Thoracic aorta (tissue), 2 donors: ENCODE results near the gene CACUL1. TPM values are rescaled to one million over a fixed set of nuclear protein-coding genes. Genes with fewer than 3 reads are reported as not detected.

ENCODE experiments used
- ATAC-seq: fragments of 150-250 bp; one replicate; pipeline ENCODE4 v1.8.0; 2017; ENCODE audit warnings: low read depth; ENCODE audit not compliant: insufficient number of reproducible peaks, low FRiP score
- DNase-seq: peaks from one replicate; pipeline ENCODE4 v3.0.0-alpha.2; 2020; ENCODE audit warnings: low spot score
- H3K27ac ChIP-seq, 2 donors: fragments of 200-600 bp; sonication (generic); 1 replicate in 1 of 2; 2 replicates in 1 of 2; pipeline ENCODE4 v1.5.1; 2016; ENCODE audit warnings: mild to moderate bottlenecking in 2 of 2, moderate library complexity in 2 of 2
- H3K27me3 ChIP-seq: fragments of 200-600 bp; sonication (generic); replicated peaks from 2 replicates; pipeline ENCODE4 v1.6.0; 2016; ENCODE audit warnings: mild to moderate bottlenecking; ENCODE audit not compliant: insufficient read depth
- H3K36me3 ChIP-seq: fragments of 200-600 bp; sonication (generic); one replicate; pipeline ENCODE4 v1.5.1; 2016
- H3K4me1 ChIP-seq, 2 donors: fragments of 200-600 bp; sonication (generic); 1 replicate in 1 of 2; 2 replicates in 1 of 2; pipeline versions ENCODE4 v1.5.1 to v1.6.0; 2016; ENCODE audit warnings: low read depth in 2 of 2, mild to moderate bottlenecking in 1 of 2; ENCODE audit not compliant: control insufficient read depth in 1 of 2
- H3K4me3 ChIP-seq: fragments of 200-600 bp; sonication (generic); 2 replicates; pipeline ENCODE4 v1.5.1; 2016; ENCODE audit warnings: mild to moderate bottlenecking
- H3K9me3 ChIP-seq: fragments of 200-600 bp; sonication (generic); 2 replicates; pipeline ENCODE4 v1.5.1; 2016
- CTCF ChIP-seq: fragments of 200-600 bp; sonication (generic); IDR thresholded peaks from one replicate; pipeline ENCODE4 v1.5.1; 2019; ENCODE audit warnings: antibody characterized with exemption
- total RNA-seq, 2 donors: library from RNA; depleted of rRNA; stranded (reverse); fragments of >200 nt; gene quantifications; one replicate each; pipeline versions ENCODE4 v1.1.0 to v1.2.3, GENCODE V29; 2016

CACUL1 gene
- total RNA-seq, 2 donors from 2014 or later, result 32.7 to 42.9 TPM

DNA sequence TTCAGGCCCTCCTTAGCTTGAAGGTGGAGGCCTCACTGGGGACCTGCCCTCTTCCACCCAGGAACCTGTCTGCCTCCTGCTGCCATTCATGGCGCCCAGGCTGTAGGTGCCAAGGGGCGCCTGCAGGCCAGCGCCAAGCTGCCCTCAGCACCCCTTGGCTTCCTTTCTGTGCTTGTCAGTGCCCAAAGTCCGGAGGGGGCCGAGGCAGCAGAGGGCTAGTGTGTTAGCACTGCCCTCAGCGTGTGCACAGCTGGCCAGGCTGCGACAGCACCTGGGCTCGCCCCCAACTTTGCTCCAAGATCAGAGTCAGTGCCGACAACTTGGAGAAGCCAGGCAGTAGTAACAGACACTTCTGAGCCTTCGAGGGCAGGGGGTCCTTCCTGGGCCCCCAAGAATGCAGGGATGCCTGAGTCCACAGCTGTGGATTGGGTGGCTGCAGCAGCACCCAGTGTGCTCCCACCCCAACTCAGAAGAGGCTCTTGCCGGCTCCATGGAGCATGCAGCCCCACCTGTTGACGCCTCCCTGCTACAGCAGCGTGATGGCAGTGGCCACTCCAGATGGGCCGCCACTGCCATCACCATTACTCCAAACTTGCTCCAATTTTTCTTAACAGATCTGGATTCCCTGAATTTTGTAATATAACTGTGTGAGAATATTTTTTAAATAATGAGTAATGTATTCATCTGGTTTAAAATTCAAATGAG is 41.7 kb downstream of the CACUL1 start:
- ATAC-seq (no peak), DNase-seq (no peak)
- Histone ChIP-seq H3K27ac (no peak overlapping the region), H3K36me3 (no peaks in the 10 kb centered on the region), H3K4me3 (no peak overlapping the region), H3K9me3 (no peaks in the 10 kb centered on the region), H3K4me1 (no peaks in the 10 kb centered on the region), H3K27me3 (no peaks in the 10 kb centered on the region)
- TF ChIP-seq CTCF, result no peak

GRCh38 chr10:118712080-118712479 is 42.7 kb downstream of the CACUL1 start:
- H3K27ac ChIP-seq, result no peak overlapping the region
- H3K4me3 ChIP-seq, result no peak overlapping the region
- TF ChIP-seq CTCF, result no peak
- no peaks in the 10 kb centered on the region for H3K9me3 ChIP-seq
- ATAC-seq, result no peak
- no peaks in the 10 kb centered on the region for H3K27me3 ChIP-seq
- H3K4me1 ChIP-seq, result peaks cover 7 to 8% of the 10 kb centered on the region in 2 donors
- DNase-seq, result no peak
- H3K36me3 ChIP-seq, result no peaks in the 10 kb centered on the region

DNA sequence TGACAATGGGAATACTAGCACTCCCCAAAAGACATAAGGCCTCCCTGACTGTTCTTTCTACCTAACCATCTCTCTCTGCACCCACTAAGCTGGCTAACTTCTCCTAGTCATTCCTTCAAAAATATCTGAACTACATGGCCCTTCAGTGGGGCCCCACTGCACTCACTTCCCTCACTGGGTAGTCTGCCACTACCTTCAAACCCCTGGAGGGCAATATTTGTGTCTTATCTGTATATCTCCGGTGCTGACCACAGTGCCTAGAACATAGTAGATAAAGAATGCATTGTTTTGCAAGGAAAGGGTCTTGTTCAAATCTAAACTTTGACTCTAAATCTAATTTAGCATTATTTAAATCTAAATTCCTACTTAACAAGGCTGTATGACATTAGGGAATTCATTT is 44.3 kb downstream of the CACUL1 start:
- DNase-seq (no peak), ATAC-seq (no peak)
- Histone ChIP-seq H3K9me3 (no peaks in the 10 kb centered on the region), H3K27me3 (no peaks in the 10 kb centered on the region), H3K4me3 (no peak overlapping the region), H3K4me1 (peaks cover 8 to 20% of the 10 kb centered on the region in 2 donors), H3K27ac (no peak overlapping the region), H3K36me3 (no peaks in the 10 kb centered on the region)
- TF ChIP-seq CTCF, result no peak

- H3K27me3 ChIP-seq, result no peaks in the 10 kb centered on the region
- no peak for TF ChIP-seq CTCF
- H3K9me3 ChIP-seq, result no peaks in the 10 kb centered on the region
- no peaks in the 10 kb centered on the region for H3K36me3 ChIP-seq
- ATAC-seq (no peak), DNase-seq (no peak)
- H3K4me3 ChIP-seq, result no peak overlapping the region
- peaks cover 8 to 20% of the 10 kb centered on the region in 2 donors for H3K4me1 ChIP-seq
- no peak overlapping the region for H3K27ac ChIP-seq
These were observed 46.2 kb downstream of the CACUL1 start for GRCh38 chr10:118708571-118708970.

DNA sequence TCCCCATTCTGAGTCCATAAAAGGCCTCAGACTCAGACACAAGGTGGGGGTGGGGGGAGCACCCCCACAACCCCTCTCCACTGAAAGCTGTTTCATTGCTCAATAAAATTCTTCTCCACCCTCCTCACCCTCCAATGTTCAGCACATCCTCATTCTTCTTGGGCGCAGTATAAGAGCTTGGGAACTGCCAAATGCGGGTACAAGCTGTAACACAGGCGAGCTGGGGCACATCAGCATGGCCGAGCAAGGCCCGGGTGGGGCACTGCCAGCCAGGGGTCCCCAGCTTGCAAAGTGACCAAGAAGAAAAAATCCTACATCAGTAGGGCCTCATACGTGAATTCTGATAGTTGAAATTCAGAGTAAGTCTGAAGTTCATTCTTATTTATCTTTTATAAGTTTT is 50.1 kb downstream of the CACUL1 start:
- H3K27ac ChIP-seq, result no peak overlapping the region
- no peaks in the 10 kb centered on the region for H3K9me3 ChIP-seq
- ATAC-seq (no peak), DNase-seq (no peak)
- no peaks in the 10 kb centered on the region for H3K36me3 ChIP-seq
- no peak for TF ChIP-seq CTCF
- H3K4me1 ChIP-seq, result peaks cover 8 to 20% of the 10 kb centered on the region in 2 donors
- H3K4me3 ChIP-seq, result no peak overlapping the region
- H3K27me3 ChIP-seq, result no peaks in the 10 kb centered on the region
